Renal cortex interstitium (tissue), 11 donors: Measurements from ENCODE around the gene GPR25. TPM values are rescaled to one million over a fixed set of nuclear protein-coding genes. Genes with fewer than 3 reads are reported as not detected.
A peak's percentile ranks its signal among the peaks of the same experiment; 100 is the strongest.

ENCODE experiments used
- DNase-seq, 11 donors: peaks; one replicate each; pipeline ENCODE4 v3.0.0-alpha.2; 2013; ENCODE audit warnings: low read depth in 9 of 11, low spot score in 4 of 11; ENCODE audit errors: extremely low read depth in 1 of 11
- polyA plus RNA-seq, 3 donors: library from polyadenylated mRNA; unstranded; fragments of 120-200 nt; gene quantifications; one replicate each; pipeline ENCODE4 v1.2.1, GENCODE V29; 2013; ENCODE audit not compliant: insufficient read length in 3 of 3

Gene GPR25
- polyA plus RNA-seq, 3 donors: 0.09 TPM; not detected in 2

- no peak for DNase-seq
Observed at GRCh38 chr1:200869376-200869752, 3.4 kb upstream of the GPR25 start.

- DNase-seq: no peak
Observed at GRCh38 chr1:200869753-200870391, 2.9 kb upstream of the GPR25 start.

- peak in 1 of 11 donors; percentile 49 for DNase-seq
Observed at GRCh38 chr1:200873116-200873670, 412 bp downstream of the GPR25 start.

- no peak for DNase-seq
Observed at GRCh38 chr1:200873671-200874397, 1.1 kb downstream of the GPR25 start.

GRCh38 chr1:200874694-200875093 is 1.9 kb downstream of the GPR25 start:
- DNase-seq: no peak

- DNase-seq: no peak
Observed at GRCh38 chr1:200875416-200875815, 2.6 kb downstream of the GPR25 start.

GRCh38 chr1:200877010-200877409 is 4.2 kb downstream of the GPR25 start:
- DNase-seq: no peak

- no peak for DNase-seq
Observed at GRCh38 chr1:200877839-200878551, 5.2 kb downstream of the GPR25 start.

GRCh38 chr1:200880212-200880611 is 7.4 kb downstream of the GPR25 start:
- DNase-seq: no peak

GRCh38 chr1:200883118-200883517 is 10.3 kb downstream of the GPR25 start:
- DNase-seq: no peak

GRCh38 chr1:200885623-200886402 is 13.0 kb downstream of the GPR25 start:
- DNase-seq: no peak

- no peak for DNase-seq
Observed at GRCh38 chr1:200886594-200886993, 13.8 kb downstream of the GPR25 start.

- no peak for DNase-seq
Observed at GRCh38 chr1:200887036-200887435, 14.3 kb downstream of the GPR25 start.

- no peak for DNase-seq
Observed at GRCh38 chr1:200887772-200888348, 15.1 kb downstream of the GPR25 start.

- DNase-seq: no peak
Observed at GRCh38 chr1:200888349-200888838, 15.6 kb downstream of the GPR25 start.

GRCh38 chr1:200889571-200889970 is 16.8 kb downstream of the GPR25 start:
- no peak for DNase-seq

- DNase-seq: no peak
Observed at GRCh38 chr1:200890027-200890426, 17.2 kb downstream of the GPR25 start.
